Heart right ventricle (tissue), 16 donors: Measurements from ENCODE around the gene DNMT3A. TPM values are rescaled to one million over a fixed set of nuclear protein-coding genes. Genes with fewer than 3 reads are reported as not detected.

Source experiments
- ATAC-seq, 8 donors: fragments of 200-7000 bp; cut with Tn5 transposase; one replicate each; pipeline ENCODE4 v1.9.1; 2020; ENCODE audit warnings: mild to moderate bottlenecking in 8 of 8, moderate library complexity in 8 of 8, moderate number of reproducible peaks in 1 of 8
- DNase-seq, 2 donors: peaks; one replicate each; pipeline ENCODE4 v3.0.0-alpha.2; 2020
- H3K27ac ChIP-seq, 10 donors: fragments of 200-600 bp; sonication (generic) in 2 of 10; one replicate each; pipeline versions ENCODE4 v1.5.0 to v1.8.0; 2020 to 2022; ENCODE audit warnings: mild to moderate bottlenecking in 3 of 10
- H3K27me3 ChIP-seq, 7 donors: fragments of 200-600 bp; one replicate each; pipeline ENCODE4 v1.8.0; 2021 to 2022; ENCODE audit warnings: mild to moderate bottlenecking in 2 of 7
- H3K36me3 ChIP-seq, 9 donors: fragments of 200-600 bp; sonication (generic) in 1 of 9; one replicate each; pipeline versions ENCODE4 v1.5.0 to v1.8.0; 2020 to 2022; ENCODE audit warnings: mild to moderate bottlenecking in 2 of 9
- H3K4me1 ChIP-seq, 9 donors: fragments of 200-600 bp; sonication (generic) in 1 of 9; one replicate each; pipeline versions ENCODE4 v1.5.0 to v1.8.0; 2020 to 2022; ENCODE audit warnings: mild to moderate bottlenecking in 4 of 9
- H3K4me3 ChIP-seq, 10 donors: fragments of 200-600 bp; sonication (generic) in 2 of 10; one replicate each; pipeline versions ENCODE4 v1.5.0 to v1.8.0; 2020 to 2022; ENCODE audit warnings: mild to moderate bottlenecking in 7 of 10, moderate library complexity in 2 of 10
- H3K9me3 ChIP-seq, 11 donors: fragments of 200-600 bp in 10 of 11; sonication (generic) in 2 of 11; one replicate each; pipeline versions ENCODE4 v1.5.0 to v1.8.0; 2013 to 2022; ENCODE audit warnings: mild to moderate bottlenecking in 2 of 11, control low read depth in 1 of 11, moderate library complexity in 1 of 11
- CTCF ChIP-seq, 9 donors: fragments of 200-600 bp; sonication (generic) in 2 of 9; IDR thresholded peaks; one replicate each; pipeline versions ENCODE4 v1.5.0 to v1.8.0; 2021 to 2022; ENCODE audit warnings: antibody characterized with exemption in 9 of 9, mild to moderate bottlenecking in 5 of 9, moderate library complexity in 1 of 9
- WGBS, 2 donors: extraction: QIAGEN DNeasy Blood & Tissue Kit; methylation state at CpG; one replicate each; pipeline ENCODE4 v1.1.7; 2013; ENCODE audit warnings: inconsistent platforms in 1 of 2; 5-methylcytosine and 5-hydroxymethylcytosine counted together
- intact Hi-C, 10 donors: fragments of 100-400 bp; cut with DNase I; formaldehyde crosslinking; loops; one replicate each; pipeline versions ENCODE4 v1.11.1 to v1.14.2; 2022
- polyA plus RNA-seq, 2 donors: library from polyadenylated mRNA; stranded (reverse); fragments of 200-250 nt; gene quantifications; one replicate each; pipeline ENCODE4 v1.2.3, GENCODE V29; 2013
- total RNA-seq, 10 donors: library from RNA; stranded (reverse); fragmentation: NEBNext Ultra II Directional in 3 of 10; extraction: Animal tissue kit (Norgen Biotek cat#: 25700) in 3 of 10; gene quantifications; one replicate each; pipeline versions ENCODE4 v1.2.1 to v1.2.4, GENCODE V29; 2021 to 2023
- donor health status: Arrhythmogenic right ventricular cardiomyopathy.
- donor health status: ischemic (EF 13 %, LVEDD 7.1; RV severe dilation, severe dysfunction).
- donor health status: healthy with polysubstance abuse.
- donor health status: DM: no; HTN: yes; CAD: no.
- donor health status: DM: no; HTN: no; CAD: no.
- donor health status: ischemic (EF 25% LVEDD 6.9; RV normal size, moderate dysfunction).
- donor health status: ischemic (EF 25% LVEDD 5.7; RV mildly dilated, moderate dysfunction).
- donor health status: healthy.
- donor health status: DM: yes; HTN: yes; CAD: no.
- donor health status: Ischemic cardiomyopathy.
- donor health status: ischemic (EF 35%, LVEDD 5.7; RV mildly dilated, moderate dysfunction).
- donor health status: nonischemic (EF 11% LVEDD 7.7; RV severe dilation, severe dysfunction).
- donor health status: DM: yes; HTN: yes; CAD: no.
- donor health status: PGD.
- donor health status: ischemic (EF 29% LVEDD 5.4; RV normal size, mild dysfunction).
- donor health status: nonischemic (EF 23%, LVEDD 6.1; RV moderate dilation, normal function).

The DNMT3A gene
- total and polyA plus RNA-seq, 12 donors, result 4.7 to 23.7 (median 19.3) TPM

- ATAC-seq (no peak), DNase-seq (no peak)
- TF ChIP-seq CTCF (IDR thresholded peaks at IDR 0.05), result no peak
- 57 to 68% methylated on average over 12 of the region's 12 CpGs for WGBS, 2 donors
- Histone ChIP-seq H3K9me3 (no peaks in the 10 kb centered on the region), H3K36me3 (no peaks in the 10 kb centered on the region), H3K27ac (no peak overlapping the region), H3K27me3 (no peaks in the 10 kb centered on the region), H3K4me1 (peaks cover 0 to 9% (median 0%) of the 10 kb centered on the region in 9 donors), H3K4me3 (no peak overlapping the region)
- intact Hi-C loops, result loop anchor here (2.0 to 10.0 kb wide), 10 partner anchors 67 to 793 kb away; partner anchors contain the start of gene DNAJC27 (in 1 of the 10)
Measured at GRCh38 chr2:25197336-25198208, 144.2 kb downstream of the DNMT3A start.

- Histone ChIP-seq H3K27me3 (no peaks in the 10 kb centered on the region), H3K4me3 (no peak overlapping the region), H3K36me3 (no peaks in the 10 kb centered on the region), H3K4me1 (peaks cover 0 to 9% (median 0%) of the 10 kb centered on the region in 9 donors), H3K9me3 (no peaks in the 10 kb centered on the region), H3K27ac (no peak overlapping the region)
- 84 to 90% methylated on average over 9 of the region's 9 CpGs for WGBS, 2 donors
- no peak for DNase-seq
- TF ChIP-seq CTCF (IDR thresholded peaks at IDR 0.05), result no peak
- intact Hi-C loops, result loop anchor here (5.0 to 10.0 kb wide), 7 partner anchors 210 to 790 kb away; partner anchors contain the start of gene DNAJC27 (in 1 of the 10)
- ATAC-seq, result no peak
Measured at GRCh38 chr2:25194576-25195122, 147.1 kb downstream of the DNMT3A start.

GRCh38 chr2:25190536-25190935 is 151.2 kb downstream of the DNMT3A start:
- DNase-seq (no peak), ATAC-seq (no peak)
- Histone ChIP-seq H3K4me1 (no peaks in the 10 kb centered on the region), H3K27me3 (no peaks in the 10 kb centered on the region), H3K27ac (no peak overlapping the region), H3K9me3 (no peaks in the 10 kb centered on the region), H3K4me3 (no peak overlapping the region), H3K36me3 (no peaks in the 10 kb centered on the region)
- 89% methylated on average over 5 of the region's 5 CpGs for WGBS, 2 donors
- intact Hi-C loops, result loop anchor here in 6 of 10 donors (10.0 kb wide), 5 partner anchors 206 to 786 kb away; partner anchors contain the start of gene DNAJC27 (in 1 of the 6)
- TF ChIP-seq CTCF (IDR thresholded peaks at IDR 0.05), result no peak

GRCh38 chr2:25188405-25188804 is 153.3 kb downstream of the DNMT3A start:
- H3K36me3 ChIP-seq, result no peaks in the 10 kb centered on the region
- no peak for ATAC-seq
- DNase-seq, result no peak
- no peaks in the 10 kb centered on the region for H3K9me3 ChIP-seq
- H3K4me3 ChIP-seq, result no peak overlapping the region
- no peak overlapping the region for H3K27ac ChIP-seq
- no peak for TF ChIP-seq CTCF (IDR thresholded peaks at IDR 0.05)
- 70 to 73% methylated on average over 4 of the region's 4 CpGs for WGBS, 2 donors
- intact Hi-C loops, result no loop called here
- no peaks in the 10 kb centered on the region for H3K27me3 ChIP-seq
- H3K4me1 ChIP-seq, result no peaks in the 10 kb centered on the region
